ENCODE measurements around the gene SMC5.
"Not testable (repeated sequence)": the region's sequence is repeated elsewhere in the genome, so short reads cannot be mapped to it uniquely, and the experiment has no call there.

The SMC5 gene

GRCh38 chr9:70363760-70364159 is 105.0 kb downstream of the SMC5 start:
- no peak for DNase-seq (ENCODE audit: low read depth, low spot score)

- DNase-seq (ENCODE audit: low read depth, low spot score), result no peak
Measured at GRCh38 chr9:70367305-70367930, 108.6 kb downstream of the SMC5 start.

DNA sequence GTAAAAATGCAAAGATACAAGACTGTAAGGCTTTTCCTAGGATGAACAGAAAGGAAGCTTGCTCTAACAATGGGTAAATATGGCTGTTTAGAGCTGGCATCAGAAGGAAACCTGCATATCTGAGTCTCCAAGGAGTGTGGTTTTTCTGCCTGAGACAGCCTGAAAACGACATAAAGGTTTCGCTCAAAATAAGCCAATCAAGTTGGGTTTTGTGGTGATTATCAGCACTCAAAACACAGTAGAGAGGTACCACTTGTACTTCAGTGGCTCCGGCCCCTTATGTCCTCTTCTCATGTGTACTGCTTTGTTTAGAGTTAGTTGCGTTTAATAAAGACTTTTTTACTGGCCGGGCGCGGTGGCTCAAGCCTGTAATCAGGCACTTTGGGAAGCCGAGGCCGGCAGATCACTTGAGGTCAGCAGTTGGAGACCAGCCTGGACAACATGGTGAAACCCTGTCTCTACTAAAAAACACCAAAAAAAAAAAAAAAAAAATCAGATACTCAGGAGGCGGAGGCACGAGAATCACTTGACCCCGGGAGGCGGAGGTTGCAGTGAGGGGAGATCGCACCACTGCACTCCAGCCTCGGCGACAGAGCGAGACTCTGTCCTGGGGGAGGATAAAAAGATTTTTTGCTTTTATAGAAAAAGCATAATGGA is 116.3 kb downstream of the SMC5 start:
- DNase-seq (ENCODE audit: low read depth, low spot score), result no peak

DNA sequence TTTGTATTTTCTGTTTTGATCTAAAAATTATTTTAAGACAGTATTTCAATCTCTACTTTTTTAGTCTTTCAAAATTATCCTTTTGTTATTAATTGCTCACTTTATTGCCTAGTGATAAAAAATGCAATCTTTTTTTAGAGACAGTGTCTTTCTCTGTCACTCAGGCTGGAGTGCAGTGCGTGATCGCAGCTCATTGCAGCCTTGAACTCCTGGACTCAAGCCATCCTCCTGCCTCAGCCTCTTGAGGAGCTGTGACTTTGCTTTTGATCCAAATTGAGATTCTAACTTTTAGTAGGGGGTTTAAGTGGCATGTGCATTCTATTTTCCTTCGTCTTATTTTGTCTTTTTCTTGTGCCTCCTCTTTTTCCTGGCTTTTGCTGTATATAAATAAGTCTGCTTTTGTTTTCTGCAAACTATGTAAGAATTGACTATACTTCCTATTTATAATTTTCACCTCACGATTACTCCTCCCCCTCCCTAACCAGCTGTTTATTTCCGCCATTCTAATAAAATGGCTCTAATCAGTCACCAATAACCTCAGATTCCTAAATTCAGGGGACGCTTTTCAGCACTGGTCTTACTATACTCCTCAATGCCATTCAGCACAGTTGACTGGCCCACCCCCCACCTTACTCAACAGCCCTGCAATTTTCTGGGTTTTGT is 123.4 kb downstream of the SMC5 start:
- no peak for DNase-seq (ENCODE audit: low read depth, low spot score)

GRCh38 chr9:70382709-70383605 is 124.2 kb downstream of the SMC5 start:
- no peak for DNase-seq (ENCODE audit: low read depth, low spot score)

- no peak for DNase-seq (ENCODE audit: low read depth, low spot score)
Measured at GRCh38 chr9:70385426-70385825, 126.6 kb downstream of the SMC5 start.

GRCh38 chr9:70387663-70388062 is 128.9 kb downstream of the SMC5 start:
- DNase-seq (ENCODE audit: low read depth, low spot score), result no peak

DNA sequence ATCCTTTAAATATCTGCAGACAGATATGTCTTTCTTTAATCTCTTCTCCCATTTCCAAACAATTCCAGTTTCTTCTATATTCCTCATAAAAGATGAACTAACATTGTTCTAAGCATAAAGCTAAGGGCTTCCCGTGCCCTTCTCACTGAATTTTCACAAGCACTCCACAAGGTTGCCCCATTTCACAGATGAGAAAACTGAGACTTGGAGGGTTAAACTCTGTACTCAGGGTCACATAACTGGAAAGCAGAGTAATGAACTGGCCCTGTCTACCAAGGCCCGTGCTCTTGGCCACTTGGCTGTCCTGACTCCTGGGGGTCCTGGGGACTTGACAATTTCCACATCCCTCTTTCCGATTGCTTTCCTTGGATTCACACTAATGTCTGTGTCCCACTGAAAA is 130.4 kb downstream of the SMC5 start:
- no peak for DNase-seq (ENCODE audit: low read depth, low spot score)

DNA sequence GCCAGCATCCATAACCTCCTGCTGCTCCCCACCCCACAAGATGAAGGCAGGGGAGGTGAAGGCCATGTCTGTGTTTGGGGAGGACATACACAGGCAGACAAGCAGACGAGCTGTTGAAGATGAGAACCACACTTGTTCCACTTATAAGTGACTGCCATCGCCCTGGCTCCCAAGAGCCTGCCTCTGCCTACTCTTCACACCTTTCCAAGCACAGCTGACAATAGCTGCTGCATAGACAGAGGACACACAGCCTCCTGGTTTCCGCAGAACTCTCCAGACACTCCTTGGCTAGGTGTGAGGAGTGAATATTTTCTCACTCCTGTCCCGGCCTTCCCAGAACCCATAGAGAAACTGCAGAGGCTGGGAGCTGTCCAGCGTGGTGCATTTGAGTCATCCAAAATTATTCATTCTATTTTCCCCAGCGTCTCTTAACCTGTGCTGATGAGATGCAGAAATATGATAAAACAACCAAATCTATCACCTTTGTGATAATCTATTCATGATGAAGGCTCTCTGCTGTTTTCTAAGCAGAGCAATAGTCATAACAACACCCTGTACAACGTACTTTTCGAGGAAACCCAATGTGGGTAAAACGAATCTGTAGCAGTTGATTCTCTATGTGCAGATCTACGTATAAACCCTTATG is 131.0 kb downstream of the SMC5 start:
- no peak for DNase-seq (ENCODE audit: low read depth, low spot score)

- DNase-seq (ENCODE audit: low read depth, low spot score), result no peak
Measured at GRCh38 chr9:70390933-70391341, 132.2 kb downstream of the SMC5 start.

DNA sequence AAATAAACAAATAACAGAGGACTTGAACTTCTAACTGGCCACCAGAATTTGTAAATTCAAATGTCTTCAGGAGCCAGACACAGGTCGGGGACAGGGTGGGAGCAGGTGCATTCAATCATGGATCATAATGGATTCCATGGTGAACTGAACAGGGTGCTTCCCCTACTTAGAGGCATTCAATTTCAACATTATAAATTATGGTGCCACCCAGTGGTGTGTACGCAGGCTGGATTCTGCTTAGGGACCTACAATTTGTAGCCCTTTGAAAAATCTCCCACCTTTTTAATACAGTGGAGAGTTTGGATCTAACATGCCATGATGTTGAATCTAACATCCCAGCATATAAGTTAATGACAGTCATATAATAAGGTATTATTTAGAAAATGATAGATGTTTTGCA is 133.4 kb downstream of the SMC5 start:
- no peak for DNase-seq (ENCODE audit: low read depth, low spot score)

GRCh38 chr9:70392850-70393249 is 134.1 kb downstream of the SMC5 start:
- DNase-seq (ENCODE audit: low read depth, low spot score), result no peak

GRCh38 chr9:70395652-70396051 is 136.9 kb downstream of the SMC5 start:
- no peak for DNase-seq (ENCODE audit: low read depth, low spot score)

DNA sequence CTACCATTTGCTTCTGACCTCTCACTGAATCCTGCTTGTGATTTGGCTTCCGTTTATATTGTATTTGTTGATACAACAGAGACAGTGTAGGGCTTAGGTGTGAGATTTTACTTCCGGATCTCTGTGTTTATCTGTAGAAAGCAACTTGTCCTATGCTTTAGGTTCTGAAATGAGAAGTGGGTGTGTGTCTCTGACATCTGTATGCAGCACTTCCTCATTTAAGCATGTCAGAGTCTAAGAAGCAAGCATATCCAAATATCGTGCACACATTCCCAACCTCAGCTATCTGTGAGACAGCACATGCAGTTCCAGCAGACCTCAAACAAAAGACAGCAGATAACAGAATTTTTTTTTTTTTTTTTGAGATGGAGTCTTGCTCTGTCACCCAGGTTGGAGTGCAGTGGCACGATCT is 139.4 kb downstream of the SMC5 start:
- no peak for DNase-seq (ENCODE audit: low read depth, low spot score)

GRCh38 chr9:70399141-70399540 is 140.4 kb downstream of the SMC5 start:
- no peak for DNase-seq (ENCODE audit: low read depth, low spot score)

- DNase-seq (ENCODE audit: low read depth, low spot score), result no peak
Measured at GRCh38 chr9:70400107-70400892, 141.5 kb downstream of the SMC5 start.

GRCh38 chr9:70401241-70401640 is 142.5 kb downstream of the SMC5 start:
- DNase-seq (ENCODE audit: low read depth, low spot score), result not testable (repeated sequence)

GRCh38 chr9:70402213-70402612 is 143.4 kb downstream of the SMC5 start:
- no peak for DNase-seq (ENCODE audit: low read depth, low spot score)

GRCh38 chr9:70403166-70403565 is 144.4 kb downstream of the SMC5 start:
- DNase-seq (ENCODE audit: low read depth, low spot score), result no peak

GRCh38 chr9:70403618-70404025 is 144.8 kb downstream of the SMC5 start:
- DNase-seq (ENCODE audit: low read depth, low spot score), result no peak

- no peak for DNase-seq (ENCODE audit: low read depth, low spot score)
Measured at GRCh38 chr9:70404261-70404660, 145.5 kb downstream of the SMC5 start.

Measured in smooth muscle cell of the brain vasculature (primary cell).